Measurements from ENCODE around the gene LHFPL4. TPM values are rescaled to one million over a fixed set of nuclear protein-coding genes. Genes with fewer than 3 reads are reported as not detected.

LHFPL4 gene
- total and polyA plus RNA-seq, 4 donors, result 0.08 TPM; not detected in 3

DNA sequence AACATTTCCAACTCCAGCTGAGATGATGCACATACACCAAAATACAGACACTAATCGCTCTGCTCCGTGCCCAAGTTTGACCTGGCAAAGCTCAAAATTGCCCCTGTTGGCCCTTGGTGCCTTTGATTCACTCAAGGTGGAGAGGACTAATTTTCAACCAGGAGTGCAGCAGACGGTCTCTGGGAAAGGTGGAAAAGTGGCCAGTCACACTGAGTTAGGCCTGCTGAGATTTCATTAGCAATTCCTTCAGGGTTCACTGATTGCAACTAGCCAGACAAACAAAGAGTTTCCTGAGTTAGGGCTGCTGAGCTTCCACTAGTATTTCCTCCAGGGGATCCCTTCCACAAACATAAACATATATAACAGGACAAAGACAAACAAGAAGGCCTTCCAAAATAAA, 28.7 kb upstream of the LHFPL4 start:
- TF ChIP-seq JUND (IDR thresholded peaks at IDR 0.05), result no peak
- no peak for TF ChIP-seq EGR1 (IDR thresholded peaks at IDR 0.05; ENCODE audit: low read depth in 2 of 2)
- no peak for TF ChIP-seq HNF4A (conservative IDR thresholded peaks at IDR 0.05)
- TF ChIP-seq YY1 (IDR thresholded peaks at IDR 0.05), result no peak
- TF ChIP-seq SP1 (IDR thresholded peaks at IDR 0.05), result no peak
- H3K27ac ChIP-seq (ENCODE audit: low read depth in 1 of 2, low read length in 2 of 2), result no peak overlapping the region
- H3K9ac ChIP-seq (ENCODE audit: low read depth in 1 of 2, low read length in 2 of 2), result no peak overlapping the region
- no peak overlapping the region for H3K4me3 ChIP-seq (ENCODE audit: low read depth in 1 of 3, low read length in 3 of 3)
- H3K4me1 ChIP-seq (ENCODE audit: control insufficient read depth in 4 of 4, insufficient read depth in 4 of 4, low read length in 3 of 4), result no peaks in the 10 kb centered on the region
- WGBS, result 68% methylated on average over 3 of the region's 3 CpGs
- no peaks in the 10 kb centered on the region for H3K36me3 ChIP-seq (ENCODE audit: control insufficient read depth in 4 of 4, insufficient read depth in 3 of 4, low read depth in 1 of 4, low read length in 3 of 4)
- no peaks in the 10 kb centered on the region for H3K27me3 ChIP-seq (ENCODE audit: control insufficient read depth in 4 of 4, insufficient read depth in 4 of 4, low read length in 3 of 4)
- H3K9me3 ChIP-seq (ENCODE audit: control insufficient read depth in 4 of 4, low read length in 3 of 4), result peaks cover 2 to 5% (median 3%) of the 10 kb centered on the region in 4 donors
- no peak for DNase-seq (ENCODE audit: low spot score)

DNA sequence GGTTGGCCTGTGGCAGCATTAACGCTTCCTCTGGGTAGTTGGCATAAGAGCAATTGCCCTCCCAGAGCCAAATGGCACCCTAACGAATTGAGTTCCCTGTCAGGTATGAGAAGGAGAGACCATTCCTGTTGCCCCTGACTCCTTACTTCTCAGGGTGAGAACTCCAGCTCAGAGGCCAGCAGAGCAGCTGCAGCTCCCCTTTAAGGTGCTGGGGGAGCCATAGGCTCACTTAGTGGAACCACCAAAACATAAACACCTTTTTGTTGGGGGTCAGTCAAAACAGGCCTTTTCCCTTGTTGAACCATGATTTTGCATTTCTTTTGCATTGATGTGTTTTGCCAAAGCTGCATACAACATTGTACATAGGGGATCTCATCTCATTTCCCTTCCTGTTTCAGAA, 28.1 kb upstream of the LHFPL4 start:
- H3K27me3 ChIP-seq (ENCODE audit: control insufficient read depth in 4 of 4, insufficient read depth in 4 of 4, low read length in 3 of 4), result no peaks in the 10 kb centered on the region
- no peaks in the 10 kb centered on the region for H3K36me3 ChIP-seq (ENCODE audit: control insufficient read depth in 4 of 4, insufficient read depth in 3 of 4, low read depth in 1 of 4, low read length in 3 of 4)
- 58% methylated on average over 2 of the region's 2 CpGs for whole genome bisulfite sequencing
- no peak overlapping the region for H3K27ac ChIP-seq (ENCODE audit: low read depth in 1 of 2, low read length in 2 of 2)
- H3K9ac ChIP-seq (ENCODE audit: low read depth in 1 of 2, low read length in 2 of 2), result no peak overlapping the region
- DNase-seq (ENCODE audit: low spot score), result no peak
- H3K9me3 ChIP-seq (ENCODE audit: control insufficient read depth in 4 of 4, low read length in 3 of 4), result peaks cover 2 to 5% (median 3%) of the 10 kb centered on the region in 4 donors
- TF ChIP-seq FOXA1 (IDR thresholded peaks at IDR 0.05) (no peak), RXRA (IDR thresholded peaks at IDR 0.05) (no peak), RAD21 (IDR thresholded peaks at IDR 0.05) (no peak), TAF1 (conservative IDR thresholded peaks at IDR 0.05) (no peak), JUND (IDR thresholded peaks at IDR 0.05) (no peak), HNF4G (IDR thresholded peaks at IDR 0.05) (no peak), HNF4A (conservative IDR thresholded peaks at IDR 0.05) (no peak), YY1 (IDR thresholded peaks at IDR 0.05) (no peak), FOXA2 (IDR thresholded peaks at IDR 0.05) (no peak), EGR1 (IDR thresholded peaks at IDR 0.05; ENCODE audit: low read depth in 2 of 2) (no peak), SP1 (IDR thresholded peaks at IDR 0.05) (no peak), NR2F2 (IDR thresholded peaks at IDR 0.05) (no peak), GABPA (IDR thresholded peaks at IDR 0.05 in 1 of 2, conservative IDR thresholded peaks at IDR 0.05 in 1 of 2) (no peak)
- TF ChIP-seq, protein P1, sequence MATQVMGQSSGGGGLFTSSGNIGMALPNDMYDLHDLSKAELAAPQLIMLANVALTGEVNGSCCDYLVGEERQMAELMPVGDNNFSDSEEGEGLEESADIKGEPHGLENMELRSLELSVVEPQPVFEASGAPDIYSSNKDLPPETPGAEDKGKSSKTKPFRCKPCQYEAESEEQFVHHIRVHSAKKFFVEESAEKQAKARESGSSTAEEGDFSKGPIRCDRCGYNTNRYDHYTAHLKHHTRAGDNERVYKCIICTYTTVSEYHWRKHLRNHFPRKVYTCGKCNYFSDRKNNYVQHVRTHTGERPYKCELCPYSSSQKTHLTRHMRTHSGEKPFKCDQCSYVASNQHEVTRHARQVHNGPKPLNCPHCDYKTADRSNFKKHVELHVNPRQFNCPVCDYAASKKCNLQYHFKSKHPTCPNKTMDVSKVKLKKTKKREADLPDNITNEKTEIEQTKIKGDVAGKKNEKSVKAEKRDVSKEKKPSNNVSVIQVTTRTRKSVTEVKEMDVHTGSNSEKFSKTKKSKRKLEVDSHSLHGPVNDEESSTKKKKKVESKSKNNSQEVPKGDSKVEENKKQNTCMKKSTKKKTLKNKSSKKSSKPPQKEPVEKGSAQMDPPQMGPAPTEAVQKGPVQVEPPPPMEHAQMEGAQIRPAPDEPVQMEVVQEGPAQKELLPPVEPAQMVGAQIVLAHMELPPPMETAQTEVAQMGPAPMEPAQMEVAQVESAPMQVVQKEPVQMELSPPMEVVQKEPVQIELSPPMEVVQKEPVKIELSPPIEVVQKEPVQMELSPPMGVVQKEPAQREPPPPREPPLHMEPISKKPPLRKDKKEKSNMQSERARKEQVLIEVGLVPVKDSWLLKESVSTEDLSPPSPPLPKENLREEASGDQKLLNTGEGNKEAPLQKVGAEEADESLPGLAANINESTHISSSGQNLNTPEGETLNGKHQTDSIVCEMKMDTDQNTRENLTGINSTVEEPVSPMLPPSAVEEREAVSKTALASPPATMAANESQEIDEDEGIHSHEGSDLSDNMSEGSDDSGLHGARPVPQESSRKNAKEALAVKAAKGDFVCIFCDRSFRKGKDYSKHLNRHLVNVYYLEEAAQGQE (IDR thresholded peaks at IDR 0.05), result no peak
- TF ChIP-seq, protein P2, sequence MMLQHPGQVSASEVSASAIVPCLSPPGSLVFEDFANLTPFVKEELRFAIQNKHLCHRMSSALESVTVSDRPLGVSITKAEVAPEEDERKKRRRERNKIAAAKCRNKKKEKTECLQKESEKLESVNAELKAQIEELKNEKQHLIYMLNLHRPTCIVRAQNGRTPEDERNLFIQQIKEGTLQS (IDR thresholded peaks at IDR 0.05), result no peak
- TF ChIP-seq, protein P3, sequence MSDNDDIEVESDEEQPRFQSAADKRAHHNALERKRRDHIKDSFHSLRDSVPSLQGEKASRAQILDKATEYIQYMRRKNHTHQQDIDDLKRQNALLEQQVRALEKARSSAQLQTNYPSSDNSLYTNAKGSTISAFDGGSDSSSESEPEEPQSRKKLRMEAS (IDR thresholded peaks at IDR 0.05), result no peak
- TF ChIP-seq, protein P4, sequence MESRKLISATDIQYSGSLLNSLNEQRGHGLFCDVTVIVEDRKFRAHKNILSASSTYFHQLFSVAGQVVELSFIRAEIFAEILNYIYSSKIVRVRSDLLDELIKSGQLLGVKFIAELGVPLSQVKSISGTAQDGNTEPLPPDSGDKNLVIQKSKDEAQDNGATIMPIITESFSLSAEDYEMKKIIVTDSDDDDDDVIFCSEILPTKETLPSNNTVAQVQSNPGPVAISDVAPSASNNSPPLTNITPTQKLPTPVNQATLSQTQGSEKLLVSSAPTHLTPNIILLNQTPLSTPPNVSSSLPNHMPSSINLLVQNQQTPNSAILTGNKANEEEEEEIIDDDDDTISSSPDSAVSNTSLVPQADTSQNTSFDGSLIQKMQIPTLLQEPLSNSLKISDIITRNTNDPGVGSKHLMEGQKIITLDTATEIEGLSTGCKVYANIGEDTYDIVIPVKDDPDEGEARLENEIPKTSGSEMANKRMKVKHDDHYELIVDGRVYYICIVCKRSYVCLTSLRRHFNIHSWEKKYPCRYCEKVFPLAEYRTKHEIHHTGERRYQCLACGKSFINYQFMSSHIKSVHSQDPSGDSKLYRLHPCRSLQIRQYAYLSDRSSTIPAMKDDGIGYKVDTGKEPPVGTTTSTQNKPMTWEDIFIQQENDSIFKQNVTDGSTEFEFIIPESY (IDR thresholded peaks at IDR 0.05), result no peak
- TF ChIP-seq, protein P5, sequence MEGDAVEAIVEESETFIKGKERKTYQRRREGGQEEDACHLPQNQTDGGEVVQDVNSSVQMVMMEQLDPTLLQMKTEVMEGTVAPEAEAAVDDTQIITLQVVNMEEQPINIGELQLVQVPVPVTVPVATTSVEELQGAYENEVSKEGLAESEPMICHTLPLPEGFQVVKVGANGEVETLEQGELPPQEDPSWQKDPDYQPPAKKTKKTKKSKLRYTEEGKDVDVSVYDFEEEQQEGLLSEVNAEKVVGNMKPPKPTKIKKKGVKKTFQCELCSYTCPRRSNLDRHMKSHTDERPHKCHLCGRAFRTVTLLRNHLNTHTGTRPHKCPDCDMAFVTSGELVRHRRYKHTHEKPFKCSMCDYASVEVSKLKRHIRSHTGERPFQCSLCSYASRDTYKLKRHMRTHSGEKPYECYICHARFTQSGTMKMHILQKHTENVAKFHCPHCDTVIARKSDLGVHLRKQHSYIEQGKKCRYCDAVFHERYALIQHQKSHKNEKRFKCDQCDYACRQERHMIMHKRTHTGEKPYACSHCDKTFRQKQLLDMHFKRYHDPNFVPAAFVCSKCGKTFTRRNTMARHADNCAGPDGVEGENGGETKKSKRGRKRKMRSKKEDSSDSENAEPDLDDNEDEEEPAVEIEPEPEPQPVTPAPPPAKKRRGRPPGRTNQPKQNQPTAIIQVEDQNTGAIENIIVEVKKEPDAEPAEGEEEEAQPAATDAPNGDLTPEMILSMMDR (IDR thresholded peaks at IDR 0.05; ENCODE audit: low read depth, low read length, missing input control), result no peak
- no peaks in the 10 kb centered on the region for H3K4me1 ChIP-seq (ENCODE audit: control insufficient read depth in 4 of 4, insufficient read depth in 4 of 4, low read length in 3 of 4)
- H3K4me3 ChIP-seq (ENCODE audit: low read depth in 1 of 3, low read length in 3 of 3), result no peak overlapping the region

Measured in liver (tissue), 9 donors.